OCI-LY1 (cell line): Measurements from ENCODE around the gene HMG20B.

Experiments
- H2AFZ ChIP-seq: fragments of 200-600 bp; sonication (generic), shearing (Covaris generic); 2 replicates; pipeline ENCODE4 v1.6.0; 2014; ENCODE audit warnings: antibody characterized with exemption, mild to moderate bottlenecking, low read length
- H3F3A ChIP-seq: fragments of 200-600 bp; sonication (generic), shearing (Covaris generic); 2 replicates; pipeline ENCODE4 v1.6.0; 2014; ENCODE audit warnings: mild to moderate bottlenecking, antibody characterized with exemption, low read length, moderate library complexity; ENCODE audit not compliant: insufficient read depth
- H3K27ac ChIP-seq: fragments of 200-600 bp; sonication (generic); 2 replicates; pipeline ENCODE4 v1.5.1; 2014; ENCODE audit warnings: low read length, mixed run types, mild to moderate bottlenecking, low read depth; ENCODE audit not compliant: poor library complexity, severe bottlenecking
- H3K27me3 ChIP-seq: fragments of 200-600 bp; sonication (generic); 2 replicates; pipeline ENCODE4 v1.6.0; 2014; ENCODE audit warnings: antibody characterized with exemption, mild to moderate bottlenecking, low read length, moderate library complexity; ENCODE audit not compliant: insufficient read depth
- H3K36me3 ChIP-seq: fragments of 200-600 bp; sonication (generic); 2 replicates; pipeline ENCODE4 v1.6.1; 2014; ENCODE audit warnings: mild to moderate bottlenecking, antibody characterized with exemption, low read length, moderate library complexity, mixed read lengths; ENCODE audit not compliant: insufficient read depth
- H3K4me1 ChIP-seq: fragments of 200-600 bp; sonication (generic); 2 replicates; pipeline ENCODE4 v1.5.1; 2014; ENCODE audit warnings: mild to moderate bottlenecking, low read length, moderate library complexity; ENCODE audit not compliant: insufficient read depth, severe bottlenecking
- H3K4me2 ChIP-seq: fragments of 200-600 bp; sonication (generic), shearing (Covaris generic); 2 replicates; pipeline ENCODE4 v1.6.1; 2014; ENCODE audit warnings: low read length
- H3K4me3 ChIP-seq: fragments of 200-600 bp; sonication (generic); 2 replicates; pipeline ENCODE4 v1.5.1; 2014; ENCODE audit warnings: low read length, low read depth, mild to moderate bottlenecking, mixed read lengths; ENCODE audit not compliant: poor library complexity, severe bottlenecking
- H3K79me2 ChIP-seq: fragments of 200-600 bp; shearing (Covaris generic); 2 replicates; pipeline ENCODE4 v1.6.1; 2016; ENCODE audit warnings: mixed run types, low read length, mixed read lengths; ENCODE audit not compliant: insufficient read depth
- H3K9ac ChIP-seq: fragments of 200-600 bp; sonication (generic), shearing (Covaris generic); 2 replicates; pipeline ENCODE4 v1.6.1; 2014; ENCODE audit warnings: mild to moderate bottlenecking, low read length, mixed read lengths
- H3K9me2 ChIP-seq: fragments of 200-600 bp; sonication (generic), shearing (Covaris generic); 2 replicates; pipeline ENCODE4 v1.6.1; 2014; ENCODE audit warnings: low read depth, mild to moderate bottlenecking, low read length, mixed read lengths
- H3K9me3 ChIP-seq: fragments of 200-600 bp; shearing (Covaris generic); 2 replicates; pipeline ENCODE4 v1.6.1; 2014; ENCODE audit warnings: low read length, mixed read lengths
- H4K20me1 ChIP-seq: fragments of 200-600 bp; sonication (generic), shearing (Covaris generic); 2 replicates; pipeline ENCODE4 v1.6.0; 2016; ENCODE audit warnings: mild to moderate bottlenecking, low read length; ENCODE audit not compliant: insufficient read depth
- EZH2 ChIP-seq: fragments of 200-600 bp; sonication (generic), shearing (Covaris generic); IDR thresholded peaks from 2 replicates; pipeline ENCODE4 v1.8.0; 2017; ENCODE audit warnings: borderline replicate concordance, mixed run types, mild to moderate bottlenecking, antibody characterized with exemption, low read length, moderate library complexity, mixed read lengths
- TF ChIP-seq, protein P1 (sequence below): fragments of 200-600 bp; sonication (generic), shearing (Covaris generic); IDR thresholded peaks from 2 replicates; pipeline ENCODE4 v1.5.1; 2017; ENCODE audit warnings: mild to moderate bottlenecking, antibody characterized with exemption, low read length, moderate library complexity, mixed read lengths

The HMG20B gene

DNA sequence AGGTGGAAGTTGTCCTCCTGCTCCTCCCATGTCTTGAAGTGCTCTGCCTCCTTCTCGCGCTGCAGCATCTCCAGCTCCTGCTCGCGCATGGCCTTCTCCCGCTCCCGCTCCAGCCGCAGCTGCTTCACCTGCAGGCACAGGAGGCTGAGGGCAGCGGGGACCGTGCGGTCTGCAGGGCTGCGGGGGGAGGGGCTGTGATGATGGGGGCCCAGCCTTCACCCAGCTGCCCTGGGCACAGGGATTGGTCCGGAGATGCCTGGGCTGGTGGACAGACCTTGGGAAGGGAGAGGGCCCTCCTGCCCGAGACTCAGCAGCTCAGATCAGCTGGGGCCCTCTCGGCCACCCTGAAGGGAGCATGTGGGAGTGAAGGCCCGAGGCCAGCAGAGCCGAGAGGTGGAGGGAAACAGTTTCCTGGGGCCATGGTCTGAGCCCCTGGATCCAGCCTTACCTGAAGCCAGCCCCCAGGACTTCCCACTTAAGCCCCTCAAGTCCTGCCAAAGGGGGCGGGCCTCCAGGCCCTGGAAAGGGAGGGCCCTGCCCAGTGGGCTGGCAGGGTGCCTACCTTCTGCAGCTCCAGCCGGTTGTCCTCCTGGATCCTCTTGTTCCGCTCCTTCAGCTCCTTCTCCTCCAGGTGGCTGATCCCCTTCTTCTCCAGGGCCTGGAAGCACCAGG lies 47.5 kb downstream of the HMG20B start:
- no peaks in the 10 kb centered on the region for H4K20me1 ChIP-seq
- H3K27me3 ChIP-seq = no peaks in the 10 kb centered on the region
- H3K4me1 ChIP-seq = peaks cover 6% of the 10 kb centered on the region
- peaks cover 6% of the 10 kb centered on the region for H3K79me2 ChIP-seq
- H3K4me2 ChIP-seq = no peak overlapping the region
- TF ChIP-seq, protein P1, sequence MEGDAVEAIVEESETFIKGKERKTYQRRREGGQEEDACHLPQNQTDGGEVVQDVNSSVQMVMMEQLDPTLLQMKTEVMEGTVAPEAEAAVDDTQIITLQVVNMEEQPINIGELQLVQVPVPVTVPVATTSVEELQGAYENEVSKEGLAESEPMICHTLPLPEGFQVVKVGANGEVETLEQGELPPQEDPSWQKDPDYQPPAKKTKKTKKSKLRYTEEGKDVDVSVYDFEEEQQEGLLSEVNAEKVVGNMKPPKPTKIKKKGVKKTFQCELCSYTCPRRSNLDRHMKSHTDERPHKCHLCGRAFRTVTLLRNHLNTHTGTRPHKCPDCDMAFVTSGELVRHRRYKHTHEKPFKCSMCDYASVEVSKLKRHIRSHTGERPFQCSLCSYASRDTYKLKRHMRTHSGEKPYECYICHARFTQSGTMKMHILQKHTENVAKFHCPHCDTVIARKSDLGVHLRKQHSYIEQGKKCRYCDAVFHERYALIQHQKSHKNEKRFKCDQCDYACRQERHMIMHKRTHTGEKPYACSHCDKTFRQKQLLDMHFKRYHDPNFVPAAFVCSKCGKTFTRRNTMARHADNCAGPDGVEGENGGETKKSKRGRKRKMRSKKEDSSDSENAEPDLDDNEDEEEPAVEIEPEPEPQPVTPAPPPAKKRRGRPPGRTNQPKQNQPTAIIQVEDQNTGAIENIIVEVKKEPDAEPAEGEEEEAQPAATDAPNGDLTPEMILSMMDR = no peak
- TF ChIP-seq EZH2 = no peak
- H2AFZ ChIP-seq = no peak overlapping the region
- H3F3A ChIP-seq = no peaks in the 10 kb centered on the region
- no peak overlapping the region for H3K4me3 ChIP-seq
- H3K27ac ChIP-seq = no peak overlapping the region
- peaks cover 15% of the 10 kb centered on the region for H3K36me3 ChIP-seq
- H3K9ac ChIP-seq = no peak overlapping the region
- H3K9me2 ChIP-seq = no peaks in the 10 kb centered on the region
- H3K9me3 ChIP-seq = no peaks in the 10 kb centered on the region

DNA sequence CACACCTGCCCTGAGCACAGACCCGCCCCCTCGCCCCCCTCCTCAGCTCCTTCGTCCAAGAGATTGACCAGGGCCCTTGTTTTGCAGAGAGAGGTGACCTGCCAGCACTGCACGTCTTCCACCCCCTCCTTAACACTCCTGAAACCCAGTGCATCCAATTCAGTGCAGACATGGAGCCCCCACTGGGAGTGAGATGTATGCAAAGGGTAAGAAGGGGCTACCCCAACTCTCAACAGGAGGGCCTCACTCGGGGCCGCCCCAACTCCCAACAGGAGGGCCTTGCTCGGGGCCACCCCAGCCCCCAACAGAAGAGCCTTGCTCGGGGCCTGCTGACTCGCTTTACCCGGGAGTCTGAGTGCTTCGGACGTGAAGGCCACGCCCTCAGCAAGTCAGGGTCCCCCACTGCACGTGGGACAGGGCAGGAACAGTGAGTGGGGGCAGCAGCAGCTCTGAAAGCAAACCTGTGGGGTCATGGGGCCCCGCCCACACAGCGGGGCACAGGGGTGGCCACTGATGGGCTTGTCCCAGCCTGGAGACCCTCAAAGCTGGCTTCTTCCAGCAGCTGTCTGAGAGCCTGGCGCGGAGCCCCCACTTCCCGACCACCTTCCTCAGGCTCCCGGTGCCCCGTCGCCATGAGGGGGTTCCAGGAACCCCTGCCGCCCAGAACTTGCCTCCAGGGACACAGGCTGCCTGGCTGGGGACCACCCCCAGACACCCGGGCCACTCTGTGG lies 48.2 kb downstream of the HMG20B start:
- no peaks in the 10 kb centered on the region for H4K20me1 ChIP-seq
- H3K79me2 ChIP-seq = peaks cover 13% of the 10 kb centered on the region
- no peaks in the 10 kb centered on the region for H3K9me3 ChIP-seq
- H3K27me3 ChIP-seq = no peaks in the 10 kb centered on the region
- no peak overlapping the region for H3K4me2 ChIP-seq
- TF ChIP-seq, protein P1 = no peak
- TF ChIP-seq EZH2 = no peak
- H3K9ac ChIP-seq = no peak overlapping the region
- no peak overlapping the region for H3K27ac ChIP-seq
- no peaks in the 10 kb centered on the region for H3K9me2 ChIP-seq
- H3K4me3 ChIP-seq = no peak overlapping the region
- no peak overlapping the region for H2AFZ ChIP-seq
- peaks cover 13% of the 10 kb centered on the region for H3K4me1 ChIP-seq
- no peaks in the 10 kb centered on the region for H3F3A ChIP-seq
- peaks cover 15% of the 10 kb centered on the region for H3K36me3 ChIP-seq

GRCh38 chr19:3621689-3622088 lies 48.9 kb downstream of the HMG20B start:
- no peaks in the 10 kb centered on the region for H3K9me3 ChIP-seq
- no peak overlapping the region for H3K4me2 ChIP-seq
- no peaks in the 10 kb centered on the region for H3K27me3 ChIP-seq
- H2AFZ ChIP-seq = no peak overlapping the region
- no peak overlapping the region for H3K9ac ChIP-seq
- H3K4me1 ChIP-seq = peaks cover 14% of the 10 kb centered on the region
- H3F3A ChIP-seq = no peaks in the 10 kb centered on the region
- peaks cover 16% of the 10 kb centered on the region for H3K79me2 ChIP-seq
- H3K9me2 ChIP-seq = no peaks in the 10 kb centered on the region
- H3K36me3 ChIP-seq = peaks cover 15% of the 10 kb centered on the region
- H3K27ac ChIP-seq = no peak overlapping the region
- no peaks in the 10 kb centered on the region for H4K20me1 ChIP-seq
- H3K4me3 ChIP-seq = no peak overlapping the region
- TF ChIP-seq, protein P1 = no peak
- TF ChIP-seq EZH2 = no peak
